UCSD-AML1 (cell line): ENCODE measurements around the gene ZNF133.
"Not testable (repeated sequence)": the region's sequence is repeated elsewhere in the genome, so short reads cannot be mapped to it uniquely, and the experiment has no call there.

Experiments
- DNase-seq: peaks from one replicate; lab custom pipeline; 2025; ENCODE audit not compliant: unreplicated experiment; lab: John Stamatoyannopoulos, UW

Gene ZNF133

DNA sequence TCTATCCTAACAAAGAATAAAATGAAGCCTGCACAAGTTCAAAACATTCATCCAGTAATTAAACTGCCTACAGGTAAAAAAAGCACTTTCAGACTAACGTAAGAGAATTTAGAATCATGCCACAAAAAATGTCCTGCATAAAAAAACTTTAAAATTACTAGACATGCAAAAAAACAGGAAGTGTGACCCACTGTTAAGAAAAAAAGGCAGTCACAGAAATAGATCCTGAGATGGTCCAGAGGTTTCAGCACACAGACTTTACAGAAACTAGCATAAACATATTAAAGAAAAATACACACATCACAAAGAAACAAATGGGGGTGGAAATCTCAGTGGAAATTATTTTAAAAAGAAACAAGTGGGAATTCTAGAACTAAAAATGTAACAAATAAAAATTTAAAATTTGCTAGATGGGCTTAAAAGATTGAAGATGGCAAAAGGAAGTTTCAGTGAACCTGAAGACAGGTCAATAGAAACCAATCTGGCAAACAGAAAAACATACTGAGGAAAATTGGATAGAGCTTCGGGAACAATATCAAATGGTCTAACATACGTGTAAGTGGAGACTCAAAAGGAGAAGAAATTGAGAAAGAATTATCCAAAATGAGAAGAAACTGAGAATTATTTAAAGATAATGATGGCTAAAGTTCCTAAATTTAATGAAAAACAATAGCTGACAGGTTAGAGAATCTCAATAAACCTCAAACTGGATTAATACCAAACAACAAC, 3.4 kb upstream of the ZNF133 start:
- no peak for DNase-seq

GRCh38 chr20:18287546-18287914, 797 bp upstream of the ZNF133 start:
- no peak for DNase-seq

DNA sequence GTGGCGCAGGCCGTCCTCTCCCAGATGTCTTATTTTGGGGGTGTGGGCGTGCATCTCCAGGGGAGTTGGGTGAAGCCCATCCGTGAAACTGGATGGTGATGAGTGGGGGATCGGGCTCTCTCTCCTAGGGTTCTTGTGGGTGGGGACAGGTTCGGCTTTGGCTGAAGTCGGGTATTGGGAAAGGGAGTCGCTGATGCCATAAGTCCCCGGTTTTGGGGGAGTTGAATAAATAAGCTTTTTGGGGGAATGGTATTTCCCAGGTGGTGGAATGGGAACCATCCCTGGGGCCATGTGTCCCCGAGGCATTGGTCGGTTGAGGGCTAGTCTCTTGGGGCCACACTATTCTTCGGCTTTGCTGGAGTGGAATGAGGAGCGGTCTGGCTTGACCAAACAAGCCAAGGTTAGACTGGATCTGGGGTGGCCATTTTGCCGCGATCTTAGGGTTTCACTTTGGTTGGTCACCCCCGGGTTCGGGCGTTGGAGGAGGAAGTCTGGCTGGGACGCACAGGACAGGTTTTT, 481 bp downstream of the ZNF133 start:
- DNase-seq = no peak

- no peak for DNase-seq
Measured at GRCh38 chr20:18289306-18289705, 979 bp downstream of the ZNF133 start.

GRCh38 chr20:18299364-18299763, 11.0 kb downstream of the ZNF133 start:
- DNase-seq = no peak

DNA sequence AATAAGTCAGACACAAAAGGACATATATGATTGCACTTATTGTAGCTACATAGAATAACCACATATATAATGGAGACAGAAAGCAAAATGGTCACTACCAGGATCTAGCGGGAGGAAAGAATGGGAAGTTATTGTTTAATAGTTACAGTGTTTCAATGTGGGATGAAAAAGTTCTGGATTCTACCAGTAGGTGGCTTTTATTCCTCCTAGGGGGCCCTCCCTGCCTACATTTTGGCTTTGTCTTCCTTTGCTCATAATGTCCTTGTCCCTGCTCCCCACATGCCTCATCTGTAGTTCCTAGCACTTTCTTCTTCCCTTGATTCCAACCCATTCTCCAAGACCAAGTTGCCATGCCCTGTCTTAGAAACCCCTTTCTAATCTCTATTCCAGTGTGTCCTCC, 16.3 kb downstream of the ZNF133 start:
- no peak for DNase-seq

GRCh38 chr20:18307301-18307700, 19.0 kb downstream of the ZNF133 start:
- DNase-seq = no peak

DNA sequence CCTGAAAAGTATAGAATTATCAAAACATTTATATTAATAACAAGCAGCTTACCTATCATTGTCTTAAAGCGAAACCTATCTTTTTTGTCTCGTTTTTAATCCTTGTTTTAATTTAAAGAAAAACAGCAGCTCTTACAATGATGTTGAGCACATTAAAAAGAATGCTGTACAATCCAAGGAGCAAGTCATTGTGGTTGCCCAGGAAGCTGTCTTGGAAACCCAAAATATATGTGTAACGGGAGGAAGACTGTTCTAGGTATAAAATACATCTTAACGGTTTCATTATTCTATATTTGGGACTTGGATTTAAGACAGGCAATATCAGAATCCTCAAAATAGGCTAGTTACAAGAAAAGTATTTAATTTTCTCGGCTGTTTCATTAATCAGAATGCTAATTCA, 21.7 kb downstream of the ZNF133 start:
- no peak for DNase-seq

DNA sequence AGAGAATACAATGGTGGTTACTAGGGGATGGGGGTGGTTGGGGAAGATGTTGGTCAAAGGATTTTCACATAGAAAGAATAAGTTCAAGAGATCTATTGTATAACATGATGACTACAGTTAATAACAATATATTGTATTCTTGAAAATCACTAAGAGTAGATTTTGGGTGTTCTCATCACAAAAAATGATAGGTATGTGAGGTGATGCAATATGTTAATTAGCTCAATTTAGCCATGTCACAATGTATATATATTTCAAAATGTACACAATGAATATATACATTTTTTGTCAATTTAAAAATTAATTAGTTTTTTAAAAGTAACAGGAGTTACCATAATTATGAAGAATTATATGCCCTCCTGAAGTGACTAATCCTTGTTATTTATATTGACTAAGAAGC, 22.3 kb downstream of the ZNF133 start:
- DNase-seq = no peak

GRCh38 chr20:18312723-18313122, 24.4 kb downstream of the ZNF133 start:
- no peak for DNase-seq

- no peak for DNase-seq
Measured at GRCh38 chr20:18313411-18313810, 25.1 kb downstream of the ZNF133 start.

- DNase-seq = no peak
Measured at GRCh38 chr20:18314786-18315406, 26.6 kb downstream of the ZNF133 start.

DNA sequence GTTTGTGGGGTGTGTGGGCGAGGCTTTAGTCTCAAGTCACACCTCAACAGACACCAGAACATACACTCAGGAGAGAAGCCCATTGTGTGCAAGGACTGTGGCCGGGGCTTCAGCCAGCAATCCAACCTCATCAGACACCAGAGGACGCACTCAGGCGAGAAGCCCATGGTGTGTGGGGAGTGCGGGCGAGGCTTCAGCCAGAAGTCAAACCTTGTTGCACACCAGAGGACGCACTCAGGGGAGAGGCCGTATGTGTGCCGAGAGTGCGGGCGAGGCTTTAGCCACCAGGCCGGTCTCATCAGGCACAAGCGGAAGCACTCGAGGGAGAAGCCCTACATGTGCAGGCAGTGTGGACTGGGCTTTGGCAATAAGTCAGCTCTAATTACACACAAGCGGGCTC, 27.8 kb downstream of the ZNF133 start:
- DNase-seq = no peak

- DNase-seq = no peak
Measured at GRCh38 chr20:18321316-18321715, 33.0 kb downstream of the ZNF133 start.

- no peak for DNase-seq
Measured at GRCh38 chr20:18321976-18322950, 33.9 kb downstream of the ZNF133 start.

- no peak for DNase-seq
Measured at GRCh38 chr20:18323705-18324104, 35.4 kb downstream of the ZNF133 start.

DNA sequence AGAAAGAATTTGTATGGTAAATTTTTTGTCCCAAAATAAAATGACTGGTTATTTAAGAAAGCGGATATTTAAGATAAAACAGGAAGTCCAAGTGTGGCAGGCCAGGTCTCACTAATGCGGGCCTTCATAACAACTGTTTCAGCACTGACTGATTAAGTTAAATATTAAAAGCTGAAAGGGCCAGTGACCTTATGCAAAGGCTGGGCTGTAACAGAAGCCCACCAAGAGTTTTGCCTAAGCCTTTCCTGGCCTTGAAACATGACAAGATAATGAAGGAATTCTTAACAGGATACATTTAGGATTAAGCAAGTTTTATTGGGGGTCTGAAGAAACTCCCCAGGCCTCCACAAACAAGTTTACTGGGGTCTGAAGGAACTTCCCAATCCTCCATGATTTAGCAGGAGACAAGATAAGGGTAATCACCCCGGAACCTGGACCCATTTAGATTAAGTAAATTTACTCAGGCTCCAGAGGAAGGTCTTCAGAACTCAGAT, 36.3 kb downstream of the ZNF133 start:
- no peak for DNase-seq

- DNase-seq = no peak
Measured at GRCh38 chr20:18326990-18327389, 38.7 kb downstream of the ZNF133 start.

GRCh38 chr20:18331694-18332093, 43.4 kb downstream of the ZNF133 start:
- no peak for DNase-seq

GRCh38 chr20:18349749-18350148, 61.4 kb downstream of the ZNF133 start:
- DNase-seq = not testable (repeated sequence)

GRCh38 chr20:18359854-18360253, 71.5 kb downstream of the ZNF133 start:
- DNase-seq = no peak
